Posterior cingulate gyrus (tissue), 11 donors: ENCODE results near the gene CRABP2.

Experiments
- DNase-seq, 10 donors: peaks; one replicate each; pipeline versions ENCODE4 v3.0.0 to v3.0.0-alpha.2; 2020 to 2021; ENCODE audit warnings: mixed read lengths in 3 of 10
- intact Hi-C: fragments of 100-400 bp; cut with DNase I; formaldehyde crosslinking; loops from one replicate; pipeline ENCODE4 v1.15.1; 2023

CRABP2 gene

DNA sequence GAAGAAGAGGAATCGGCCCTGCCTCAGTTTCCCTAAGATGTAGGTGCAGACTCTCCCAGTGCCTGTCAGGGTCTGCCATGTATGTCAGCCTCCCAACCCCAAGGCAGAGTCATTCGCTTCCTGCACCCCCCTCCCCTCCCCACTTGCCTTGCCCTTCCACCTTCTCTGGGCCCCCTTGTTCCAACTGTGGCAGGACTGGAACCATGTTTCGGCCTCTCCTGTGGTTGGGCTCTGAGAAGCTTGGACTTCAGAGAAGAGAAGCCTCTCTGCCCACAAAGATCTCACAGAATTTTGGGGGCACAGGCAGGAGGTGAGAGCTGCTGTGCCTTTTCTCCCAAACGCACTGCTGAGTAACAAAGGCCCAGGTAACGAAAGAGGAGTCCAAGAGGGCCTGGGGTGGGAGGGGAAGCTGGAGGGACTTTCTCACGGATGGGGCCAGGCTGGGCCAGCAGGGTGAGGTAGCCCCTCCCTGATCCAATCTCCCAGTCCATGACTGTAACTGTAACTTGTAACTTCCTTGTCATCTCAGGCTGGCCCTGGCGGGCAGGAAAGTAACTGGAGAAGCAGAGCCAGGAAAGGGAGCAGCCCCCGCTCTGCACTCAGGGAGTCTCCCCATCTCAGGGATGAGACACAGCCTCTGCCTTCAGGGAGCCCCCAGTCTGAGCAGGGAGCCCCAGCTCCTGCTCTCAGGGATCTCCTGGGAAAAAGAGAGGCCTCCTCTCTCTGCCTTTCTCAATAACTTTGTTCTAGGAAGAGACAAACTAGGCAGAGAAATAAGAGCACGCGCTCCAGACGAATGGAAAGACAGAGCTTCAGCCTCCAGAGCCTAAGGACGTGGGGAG is 11.3 kb downstream of the CRABP2 start:
- no peak for DNase-seq
- intact Hi-C loops: no loop called here

DNA sequence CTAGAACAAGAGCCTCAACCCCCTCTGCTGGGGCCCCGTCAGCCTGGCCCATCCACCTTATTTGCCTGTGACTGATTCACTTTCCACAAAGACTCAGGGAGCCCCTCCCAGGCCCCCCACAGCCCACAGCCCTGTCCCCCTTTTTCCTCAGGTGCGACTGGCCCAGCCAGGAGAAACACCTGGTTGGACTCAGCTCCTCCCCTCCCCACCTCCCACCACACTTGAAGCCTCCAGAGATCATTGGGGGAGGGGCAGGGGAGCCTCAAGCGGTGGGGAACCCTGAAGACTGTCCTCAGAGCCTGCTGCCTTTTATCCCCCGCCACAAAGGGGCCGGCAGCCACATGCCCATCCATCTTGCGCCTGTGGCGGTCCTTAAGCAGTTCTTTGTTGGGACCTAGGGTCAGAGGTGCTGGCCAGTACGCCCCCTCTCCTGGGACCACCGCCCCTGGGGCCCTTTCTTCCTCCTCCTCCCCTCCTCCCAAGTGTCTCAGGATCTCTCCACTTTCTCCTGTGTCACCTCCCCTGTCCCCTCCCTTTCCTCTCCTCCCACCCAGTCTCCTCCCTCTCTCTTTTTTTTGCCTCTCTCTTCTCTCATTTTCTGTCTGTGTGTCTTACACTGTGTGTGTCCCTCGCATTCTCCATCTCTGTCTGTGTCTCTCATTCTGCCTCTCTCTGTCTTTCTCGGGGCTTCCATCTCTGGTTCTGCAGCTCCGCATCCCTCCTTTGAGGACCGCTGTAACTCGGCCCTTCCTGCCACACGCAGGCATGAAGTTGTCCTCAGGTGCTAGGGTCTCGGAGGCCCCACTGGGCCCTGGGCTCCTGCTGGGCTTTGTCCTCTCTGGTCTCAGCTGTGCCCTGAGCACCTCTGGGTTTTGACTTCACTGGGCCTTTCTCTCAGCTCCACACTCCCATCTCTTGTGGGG is 12.2 kb downstream of the CRABP2 start:
- intact Hi-C loops: no loop called here
- DNase-seq: no peak

DNA sequence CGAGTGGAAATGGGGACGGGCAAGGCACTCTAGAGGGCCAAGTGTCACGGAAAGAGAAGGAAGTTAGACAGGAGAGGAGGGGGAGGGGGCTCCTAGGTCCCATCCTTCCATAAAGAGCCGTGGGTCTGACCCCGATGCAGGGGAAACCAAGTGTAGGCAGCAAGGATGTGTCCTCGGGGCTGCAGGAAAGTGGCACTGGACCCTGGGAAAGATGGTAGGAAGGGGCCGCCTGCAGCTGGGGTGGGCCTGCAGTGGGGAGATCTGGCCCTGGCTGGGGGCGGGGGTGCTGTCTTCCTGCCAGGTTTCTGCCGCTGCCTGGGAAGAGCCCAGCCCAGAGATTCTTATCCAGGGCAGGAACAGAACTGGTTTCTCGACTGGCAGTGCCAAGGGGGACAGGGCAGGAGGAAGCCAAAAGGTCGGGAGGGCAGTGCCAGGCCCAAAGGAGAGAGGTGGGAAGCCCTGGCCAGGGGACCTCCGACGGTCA is 12.9 kb downstream of the CRABP2 start:
- intact Hi-C loops: no loop called here
- no peak for DNase-seq

DNA sequence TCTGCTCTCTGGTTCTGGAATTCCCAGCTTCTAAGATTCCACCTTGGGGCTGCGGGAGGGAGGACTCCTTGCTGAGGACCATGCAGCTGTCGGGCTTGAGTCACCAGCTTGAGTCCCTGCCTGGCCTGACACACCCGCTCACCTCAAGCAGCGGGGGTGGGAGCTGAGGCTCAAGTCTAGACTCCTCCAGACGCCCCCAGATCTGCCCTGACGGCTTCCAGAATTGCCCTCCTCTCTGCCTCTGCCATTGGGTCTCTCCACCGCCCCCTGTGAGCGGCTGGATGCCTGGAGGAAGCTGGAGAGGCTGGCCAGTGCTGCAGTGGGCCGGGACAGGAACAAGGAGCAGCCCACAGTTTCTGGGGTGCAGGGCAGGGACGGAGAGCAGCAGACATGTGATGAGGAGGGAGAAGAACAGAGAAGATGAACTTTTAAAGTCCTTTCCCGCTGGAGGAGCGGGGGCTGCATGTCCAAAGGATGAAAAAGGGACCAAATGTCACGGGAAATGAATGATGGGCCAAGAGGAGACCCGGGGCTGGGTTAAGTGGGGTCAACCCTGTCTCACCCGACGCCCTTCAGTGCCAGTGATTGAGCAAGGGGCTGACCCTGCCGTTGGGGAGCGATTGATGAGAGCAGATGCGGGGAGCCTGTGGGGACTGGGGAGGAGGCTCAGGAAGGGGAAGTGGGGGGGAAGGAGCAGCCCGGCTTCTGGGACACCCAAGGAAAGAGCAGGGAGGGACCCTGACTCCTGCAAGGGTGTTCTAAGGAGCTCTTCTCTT is 13.5 kb downstream of the CRABP2 start:
- intact Hi-C loops: no loop called here
- DNase-seq: no peak

DNA sequence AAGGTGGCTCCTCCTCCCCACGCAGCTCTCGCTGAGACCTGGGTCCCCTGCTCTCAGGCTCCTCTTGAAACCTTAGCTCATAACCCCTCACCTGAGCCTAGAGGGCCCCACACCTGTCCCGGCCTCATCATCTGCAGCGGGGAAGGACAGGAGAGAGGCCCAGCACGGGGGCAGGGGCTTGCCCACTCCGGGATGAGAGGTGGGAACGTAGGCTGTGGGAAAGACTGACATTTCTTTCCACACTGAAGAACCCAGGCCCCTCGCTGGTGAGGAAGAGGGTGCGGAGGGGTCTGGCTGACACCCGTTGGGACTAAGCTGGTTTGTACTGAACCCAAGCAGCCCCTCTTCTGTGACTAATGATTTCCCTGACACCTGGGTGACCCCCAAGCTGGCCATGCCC is 14.2 kb downstream of the CRABP2 start:
- intact Hi-C loops: no loop called here
- DNase-seq: no peak

DNA sequence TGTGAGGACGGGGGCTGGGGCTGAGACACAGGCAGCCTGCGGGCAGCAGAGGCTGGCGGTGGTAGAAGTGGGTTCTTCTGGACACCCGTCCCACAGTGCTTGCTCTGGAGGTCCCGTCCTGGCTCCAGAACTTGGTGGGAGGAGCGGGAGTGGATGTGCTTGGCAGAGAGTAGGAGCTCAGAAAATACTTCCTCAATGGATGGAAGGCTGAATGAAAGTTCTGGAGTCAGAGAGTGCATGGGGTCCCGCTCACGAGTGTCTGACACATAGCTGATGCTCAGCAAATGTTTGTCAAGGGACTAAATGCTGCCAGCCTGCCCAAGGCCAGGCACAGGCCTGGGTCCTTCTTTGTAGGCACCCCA is 14.7 kb downstream of the CRABP2 start:
- intact Hi-C loops: no loop called here
- no peak for DNase-seq

DNA sequence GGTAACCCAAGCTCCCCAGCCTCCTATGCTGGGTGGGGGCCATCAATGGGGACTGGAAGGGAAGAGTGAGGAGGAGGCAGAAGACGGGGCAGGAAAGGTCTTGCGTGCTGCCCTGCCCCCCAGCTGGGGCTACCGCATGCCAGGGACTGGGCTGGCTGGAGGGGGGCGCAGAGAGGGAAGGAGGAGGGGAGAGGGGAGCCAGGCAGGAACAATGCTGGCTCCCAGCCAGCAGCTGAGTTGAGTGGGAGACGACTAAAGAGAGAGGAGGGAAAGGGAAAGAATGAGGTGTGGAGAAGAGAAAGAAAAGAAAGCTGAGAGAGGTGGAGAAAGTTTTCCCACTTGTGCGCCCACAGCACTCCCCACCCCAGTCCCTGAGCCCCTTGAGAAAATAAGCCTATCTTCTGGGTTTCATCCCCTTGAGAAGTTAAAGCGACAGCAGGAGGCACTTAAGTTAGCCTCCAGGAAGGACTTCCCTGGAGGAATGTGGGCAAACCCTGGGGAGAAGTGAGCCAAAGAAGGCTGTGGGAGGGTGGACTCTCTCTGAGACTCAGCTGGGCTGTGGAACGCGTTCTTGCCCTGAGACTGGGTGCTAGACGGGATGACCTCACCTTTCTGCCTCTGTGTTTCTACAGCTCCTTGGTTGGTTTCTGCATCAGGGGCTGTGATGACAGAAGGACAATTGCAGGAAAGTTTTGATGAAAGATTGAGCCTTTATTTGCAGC is 15.3 kb downstream of the CRABP2 start:
- intact Hi-C loops: loop anchor here (1.0 kb wide), 1 partner anchor 36 kb away; no protein-coding TSS in a partner anchor
- no peak for DNase-seq

DNA sequence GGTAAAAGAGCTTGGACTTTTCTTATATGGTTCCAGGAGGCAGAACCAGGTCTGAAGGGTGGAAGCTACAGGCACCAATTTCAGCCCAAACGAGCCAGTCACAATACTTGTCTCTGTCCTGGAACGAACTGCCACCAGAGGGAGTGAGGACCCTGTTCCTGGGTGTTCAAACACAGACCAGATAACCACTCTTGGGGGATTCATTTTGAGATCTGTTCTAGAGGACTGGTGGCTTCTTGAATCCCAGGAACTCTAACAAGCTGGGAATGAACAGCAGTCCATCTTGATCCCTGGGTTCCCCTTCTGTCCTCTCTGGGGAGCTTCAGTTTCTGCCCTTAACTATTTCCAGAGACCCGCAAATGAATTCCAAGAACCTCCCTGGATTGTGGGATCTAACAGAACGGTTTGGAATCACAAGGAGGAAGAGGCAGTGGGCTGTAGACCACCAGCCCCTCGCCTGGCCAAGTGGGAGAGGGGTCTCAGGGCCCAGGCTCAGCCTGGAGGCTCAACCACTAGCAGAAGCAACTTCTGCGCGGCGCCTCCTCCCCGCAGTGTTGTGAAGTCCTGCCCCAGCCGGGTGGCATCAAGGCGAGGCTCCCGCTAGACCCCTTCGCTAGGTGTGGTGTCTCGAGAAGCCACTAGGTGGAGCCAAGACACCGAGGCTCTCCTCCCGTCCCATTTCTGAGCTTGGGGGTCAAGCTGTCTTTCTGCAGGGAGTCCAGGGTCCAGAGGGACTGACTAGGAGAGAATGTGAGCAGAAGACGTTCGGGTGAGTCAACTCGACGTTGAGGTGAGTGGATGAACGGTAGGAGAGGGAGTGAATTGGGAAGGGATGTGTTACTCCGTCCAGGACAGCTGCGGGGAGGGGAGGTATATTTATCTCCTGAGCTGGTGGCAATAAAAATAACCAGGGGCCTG is 16.1 kb downstream of the CRABP2 start:
- intact Hi-C loops: loop anchor here (1.0 kb wide), 1 partner anchor 37 kb away; no protein-coding TSS in a partner anchor

DNA sequence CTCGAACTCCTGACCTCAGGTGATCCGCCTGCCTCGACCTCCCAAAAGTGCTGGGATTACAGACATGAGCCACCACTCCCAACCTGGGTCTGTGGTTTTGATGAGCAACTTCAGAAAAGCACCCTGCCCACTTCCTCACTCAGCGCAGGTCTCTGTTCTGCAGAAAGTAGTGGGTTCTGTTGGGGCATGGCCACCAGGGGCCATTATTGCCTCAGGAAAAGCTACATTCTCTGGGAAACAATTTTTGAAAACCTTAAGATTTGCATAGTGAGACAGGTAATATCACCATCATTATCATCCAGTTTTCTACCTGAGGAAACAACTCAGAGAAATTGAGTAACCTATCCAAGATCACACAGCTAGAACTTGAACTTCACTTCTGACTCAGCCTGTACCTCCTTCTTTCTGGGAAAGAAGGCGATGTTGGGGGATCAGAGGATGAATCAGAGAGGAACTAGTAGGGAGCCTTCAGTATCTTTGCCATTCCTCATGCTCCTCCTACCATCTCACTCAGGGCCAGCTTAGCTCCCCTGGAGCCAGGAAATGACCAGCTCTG is 21.1 kb downstream of the CRABP2 start:
- intact Hi-C loops: no loop called here
- no peak for DNase-seq

More for the DNA sequence above, 16.1 kb downstream of the CRABP2 start:
- DNase-seq: peak; percentile 41 to 95 (median 74)

DNA sequence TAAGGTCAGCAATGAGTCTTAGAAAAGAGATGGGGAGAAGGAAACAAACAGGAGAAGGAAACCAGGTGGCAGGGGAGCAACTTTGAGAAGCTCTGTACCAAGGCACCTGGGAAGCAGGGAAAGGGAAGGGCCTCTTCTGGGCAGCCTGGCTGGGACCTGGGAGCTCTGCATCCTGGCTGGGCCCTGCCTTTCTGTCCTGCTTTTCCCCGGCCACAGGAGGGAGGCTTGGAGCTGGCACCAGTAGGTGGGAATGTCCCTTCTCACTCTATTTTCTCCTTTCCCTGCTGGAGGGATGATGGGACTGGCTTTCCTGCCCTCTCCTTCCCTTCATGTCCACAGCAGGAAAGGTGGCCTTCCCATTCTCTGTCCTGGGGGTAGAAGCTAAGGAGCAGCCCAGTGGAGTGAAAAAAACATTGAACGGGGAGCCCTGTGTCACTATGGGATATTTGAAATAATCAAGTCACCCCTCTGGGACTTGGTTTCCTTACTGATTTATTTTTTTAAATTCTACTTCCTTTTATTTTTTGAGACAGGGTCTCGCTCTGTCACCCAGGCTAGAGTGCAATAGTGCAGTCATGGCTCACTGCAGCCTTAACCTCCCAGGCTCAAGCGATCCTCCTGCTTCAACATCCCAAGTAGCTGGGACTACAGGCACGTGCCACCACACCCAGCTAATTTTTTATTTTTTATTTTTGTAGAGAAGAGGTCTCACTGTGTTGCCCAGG is 23.1 kb downstream of the CRABP2 start:
- intact Hi-C loops: no loop called here
- no peak for DNase-seq

DNA sequence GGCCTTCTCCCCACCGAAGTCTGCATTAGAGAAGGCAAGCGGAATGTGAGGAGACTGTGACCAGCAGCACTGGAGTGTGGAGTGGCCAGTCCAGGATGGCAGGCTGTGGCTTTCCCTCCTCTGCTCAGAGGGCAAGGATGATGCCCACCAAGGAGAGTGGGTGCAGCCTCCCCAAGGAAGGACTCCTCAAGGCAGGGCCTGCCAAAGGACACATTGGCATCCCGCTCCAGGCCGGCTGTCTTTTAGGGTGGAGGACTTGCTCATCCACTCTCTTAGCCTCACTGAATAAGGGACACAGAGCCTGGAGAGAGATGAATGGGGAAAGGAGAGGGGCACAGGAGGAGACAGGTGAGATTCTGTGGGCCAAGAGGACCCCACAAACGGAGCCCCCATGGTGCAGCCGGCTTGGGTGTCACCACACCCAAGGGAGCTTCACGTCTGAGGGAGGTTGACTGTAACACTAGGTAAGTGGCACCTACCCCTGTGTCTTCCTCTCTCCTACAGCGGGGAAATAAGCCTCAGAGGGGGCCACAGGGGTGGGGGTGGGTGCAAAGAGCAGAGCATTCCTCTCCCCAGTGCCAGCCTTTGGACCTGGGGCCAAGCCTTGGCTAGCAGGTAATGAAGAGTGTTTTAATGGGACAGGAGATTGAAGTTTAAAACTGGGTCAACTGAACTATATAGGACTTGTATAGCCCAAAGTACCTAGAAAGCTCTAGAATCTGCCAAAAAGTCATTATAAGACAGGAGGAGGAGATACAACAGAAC is 24.0 kb downstream of the CRABP2 start:
- intact Hi-C loops: no loop called here

DNA sequence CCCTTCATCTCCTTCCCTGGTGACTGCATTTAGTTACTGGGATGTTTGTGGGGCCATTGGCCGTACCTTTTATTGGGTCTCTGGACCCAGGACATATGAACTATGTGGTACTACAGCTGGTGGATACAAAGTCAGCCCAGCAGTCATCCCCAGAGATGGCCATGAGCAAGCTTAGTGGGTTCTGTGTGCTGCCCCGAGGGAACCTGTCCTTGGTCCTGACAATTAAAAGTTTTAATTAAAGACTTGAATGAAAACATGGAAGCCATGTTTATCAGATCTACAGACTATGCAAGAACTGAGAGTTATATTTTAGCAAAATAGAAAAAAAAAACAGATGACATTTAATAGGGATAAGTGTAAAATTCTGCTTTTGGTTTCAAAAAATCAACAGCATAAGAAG is 25.3 kb downstream of the CRABP2 start:
- intact Hi-C loops: no loop called here
- no peak for DNase-seq

More for the DNA sequence above, 24.0 kb downstream of the CRABP2 start:
- no peak for DNase-seq

DNA sequence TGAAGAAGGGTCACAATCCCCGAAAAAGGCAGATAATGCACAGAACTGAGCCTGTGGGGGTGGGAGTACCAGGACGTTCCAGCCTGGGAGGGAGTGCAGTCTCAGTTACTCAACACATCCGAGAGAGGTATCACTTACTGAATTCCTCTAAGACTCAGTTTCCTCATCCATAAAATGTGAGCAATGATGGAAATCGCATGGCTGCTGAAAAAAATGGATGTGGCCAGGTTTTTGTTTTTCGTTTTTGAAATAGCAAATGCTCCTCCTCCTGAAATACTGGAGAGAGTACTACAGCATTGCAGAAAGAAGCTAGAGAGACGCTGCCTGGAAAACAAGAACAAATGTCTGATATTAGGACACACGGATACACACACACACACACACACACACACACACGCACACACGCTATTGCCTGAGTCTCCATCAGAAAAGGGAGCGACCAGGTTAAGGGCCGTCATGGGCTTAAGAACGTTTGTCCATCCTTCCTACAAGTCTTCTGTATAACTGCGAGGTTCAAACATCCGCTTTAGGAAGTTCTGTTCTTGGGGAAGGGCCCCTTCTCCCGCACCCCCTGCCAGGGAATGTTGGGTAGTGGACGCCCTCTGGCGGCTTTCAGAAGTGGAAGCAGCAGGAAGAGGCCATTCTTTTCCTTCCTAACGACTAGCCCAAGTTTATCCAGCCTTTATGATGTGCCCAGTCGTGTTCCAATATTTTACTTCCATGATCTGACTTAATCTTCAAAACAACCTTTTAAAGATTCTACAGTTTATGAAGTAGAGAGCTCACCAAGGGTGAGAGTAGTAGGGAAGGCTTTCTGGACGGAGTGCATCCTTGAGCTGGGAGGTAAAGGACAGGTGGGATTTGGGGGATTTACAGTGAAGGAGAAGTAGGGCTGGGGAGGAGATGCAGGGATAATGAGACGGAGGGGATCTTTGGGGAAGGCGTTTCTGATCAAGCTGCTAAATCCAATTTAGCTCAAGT is 27.5 kb downstream of the CRABP2 start:
- intact Hi-C loops: loop anchor here (1.0 to 5.0 kb wide), 2 partner anchors 18 to 51 kb away; no protein-coding TSS in a partner anchor
- peak in 9 of 10 donors; percentile 45 to 97 (median 74) for DNase-seq

DNA sequence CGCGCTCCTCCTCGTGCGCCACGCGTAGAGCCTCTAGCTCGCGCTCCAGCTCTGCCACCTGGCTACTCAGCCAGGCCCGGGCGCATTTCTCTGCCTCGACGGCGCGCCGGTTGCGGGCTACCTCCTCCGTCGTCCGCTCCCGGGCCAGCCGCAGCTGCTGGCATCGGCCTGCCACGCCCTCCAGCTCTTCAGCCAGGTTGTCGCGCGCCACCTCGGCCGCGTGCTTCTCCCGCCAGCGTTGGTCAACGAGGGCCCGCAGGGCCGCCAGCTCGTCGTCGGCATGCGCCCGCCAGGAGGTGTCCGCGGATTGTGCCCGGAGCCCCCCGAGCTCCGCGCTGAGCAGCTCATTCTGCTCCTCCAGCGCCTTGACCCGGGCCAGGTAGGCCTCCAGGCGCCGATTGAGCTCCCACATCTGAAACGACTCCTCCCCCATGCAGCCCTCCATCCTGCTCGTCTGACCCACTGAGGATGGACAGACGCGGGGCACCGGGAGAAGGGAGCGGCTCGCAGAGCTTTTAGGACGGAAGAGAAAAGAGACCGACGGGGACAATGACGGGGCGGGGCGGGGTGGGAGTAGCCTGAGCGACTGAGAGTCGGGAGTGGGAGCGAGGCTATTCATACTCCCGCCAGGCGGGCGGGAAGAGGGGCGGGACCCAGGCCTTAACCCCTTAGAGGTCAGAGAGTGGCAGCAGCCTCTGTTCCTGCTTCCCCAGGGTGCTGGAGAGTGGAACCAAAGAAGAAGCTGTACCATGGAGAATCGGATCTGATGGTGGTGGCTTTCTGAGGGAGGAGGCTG is 28.4 kb downstream of the CRABP2 start, which contains the start of gene NES:
Gene NES, minus strand, starts transcription at position 588 of the 796 bp plus-strand sequence. Its CDS starts 143 bp downstream, at position 445.
- peak in 6 of 10 donors; percentile 41 to 92 (median 56) for DNase-seq
- intact Hi-C loops: loop anchor here (5.0 kb wide), 1 partner anchor 50 kb away; no protein-coding TSS in a partner anchor
